HG02870 (cell line): ENCODE results near the gene GRK6.
"Not testable (repeated sequence)": the region's sequence is repeated elsewhere in the genome, so short reads cannot be mapped to it uniquely, and the experiment has no call there.

Source experiments
- ATAC-seq: cut with Tn5 transposase; IDR thresholded peaks from one replicate; pipeline ENCODE4 v1.9.1; 2021; ENCODE audit warnings: mild to moderate bottlenecking, moderate library complexity; ENCODE audit not compliant: unreplicated experiment

Gene GRK6

GRCh38 chr5:177397875-177398390 is 28.5 kb upstream of the GRK6 start:
- no peak for ATAC-seq

GRCh38 chr5:177399997-177400868 is 26.2 kb upstream of the GRK6 start, which contains the start of gene PFN3:
TSS of gene PFN3 (minus strand) at chr5:177400661. CDS start at chr5:177400576, 85 bp downstream.
- no peak for ATAC-seq

- no peak for ATAC-seq
Measured at GRCh38 chr5:177402271-177403043, 24.0 kb upstream of the GRK6 start.

GRCh38 chr5:177403102-177403791 is 23.2 kb upstream of the GRK6 start:
- peak; percentile 18 for ATAC-seq

GRCh38 chr5:177403792-177404640 is 22.5 kb upstream of the GRK6 start:
- peak; percentile 78 for ATAC-seq

- no peak for ATAC-seq
Measured at GRCh38 chr5:177404641-177405179, 21.8 kb upstream of the GRK6 start.

GRCh38 chr5:177405312-177405711 is 21.2 kb upstream of the GRK6 start:
- no peak for ATAC-seq

- ATAC-seq: no peak
Measured at GRCh38 chr5:177405805-177406204, 20.7 kb upstream of the GRK6 start.

- no peak for ATAC-seq
Measured at GRCh38 chr5:177409043-177409801, 17.3 kb upstream of the GRK6 start, which contains the start of gene F12. TSS of gene F12 (minus strand) at chr5:177409564. CDS start at chr5:177409527, 37 bp downstream.

GRCh38 chr5:177410575-177410974 is 15.9 kb upstream of the GRK6 start:
- no peak for ATAC-seq

GRCh38 chr5:177412603-177413233 is 13.8 kb upstream of the GRK6 start:
- no peak for ATAC-seq

- no peak for ATAC-seq
Measured at GRCh38 chr5:177414481-177414880, 12.0 kb upstream of the GRK6 start.

GRCh38 chr5:177417081-177417480 is 9.4 kb upstream of the GRK6 start:
- not testable (repeated sequence) for ATAC-seq

- no peak for ATAC-seq
Measured at GRCh38 chr5:177419046-177419445, 7.4 kb upstream of the GRK6 start.

GRCh38 chr5:177420472-177420871 is 6.0 kb upstream of the GRK6 start:
- ATAC-seq: not testable (repeated sequence)

GRCh38 chr5:177421062-177421798 is 5.2 kb upstream of the GRK6 start:
- no peak for ATAC-seq

GRCh38 chr5:177423671-177424070 is 2.8 kb upstream of the GRK6 start:
- ATAC-seq: no peak
